HFFc6 (cell line): Measurements from ENCODE around the gene TIGD4. TPM values are rescaled to one million over a fixed set of nuclear protein-coding genes. Genes with fewer than 3 reads are reported as not detected.

Source experiments
- DNase-seq: peaks from one replicate; pipeline ENCODE4 v3.0.0-alpha.2; 2018
- H3K27ac Mint-ChIP-seq: 2 replicates; pipeline ENCODE4 v1.8.0; 2020; ENCODE audit warnings: mild to moderate bottlenecking, mixed read lengths
- H3K27me3 Mint-ChIP-seq: 2 replicates; pipeline ENCODE4 v1.8.0; 2021; ENCODE audit warnings: mild to moderate bottlenecking, moderate library complexity, mixed read lengths; ENCODE audit not compliant: insufficient read depth
- H3K36me3 Mint-ChIP-seq: 2 replicates; pipeline ENCODE4 v1.8.0; 2021; ENCODE audit warnings: low read depth, mixed read lengths
- H3K4me1 Mint-ChIP-seq: 2 replicates; pipeline ENCODE4 v1.8.0; 2020; ENCODE audit warnings: low read depth, mixed read lengths
- H3K4me3 Mint-ChIP-seq: 2 replicates; pipeline ENCODE4 v1.8.0; 2020; ENCODE audit warnings: mild to moderate bottlenecking, moderate library complexity, mixed read lengths
- H3K9me3 Mint-ChIP-seq: 2 replicates; pipeline ENCODE4 v1.8.0; 2020; ENCODE audit warnings: mild to moderate bottlenecking, mixed read lengths
- total RNA-seq, 6 experiments: library from RNA; stranded (reverse); fragmentation: NEBNext Ultra II Directional; extraction: Animal tissue kit (Norgen Biotek cat#: 25700); gene quantifications; 2 replicates in 1 of 6; 3 replicates in 5 of 6; pipeline ENCODE4 v1.2.3, GENCODE V29; 2021
- TF ChIP-seq, protein P1 (sequence below): fragments of 200-600 bp; sonication (generic); IDR thresholded peaks from 2 replicates; pipeline ENCODE4 v1.5.0; 2021; ENCODE audit warnings: antibody characterized with exemption, mild to moderate bottlenecking

The TIGD4 gene
- total RNA-seq, 6 experiments from 2014 or later = 0.07 to 0.08 TPM; not detected in 4

DNA sequence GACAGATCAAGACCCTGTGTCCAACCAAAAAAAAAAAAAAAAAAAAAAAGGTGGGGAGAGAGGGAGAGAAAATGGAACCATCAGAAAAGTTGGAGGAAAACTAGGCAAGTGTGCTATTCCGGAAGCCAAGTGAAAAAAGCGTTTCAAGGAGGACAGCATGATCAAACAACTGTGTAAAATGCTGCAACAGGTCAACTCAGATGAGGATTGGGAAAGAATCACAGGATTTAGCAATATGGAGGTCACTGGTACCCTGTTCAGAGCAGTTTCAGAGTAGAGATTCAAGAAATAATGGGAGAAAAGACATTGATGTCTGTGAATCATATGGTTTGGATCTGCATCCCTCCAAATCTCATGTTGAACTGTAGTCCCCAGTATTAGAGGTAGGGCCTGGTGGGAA lies 47.5 kb downstream of the TIGD4 start:
- Mint-ChIP-seq H3K27ac (no peak overlapping the region), H3K4me1 (0 out of 2 replicates have a peak, but pooled peaks cover 4% of the 10 kb centered on the region), H3K4me3 (no peak overlapping the region), H3K9me3 (no peaks in the 10 kb centered on the region), H3K36me3 (no peaks in the 10 kb centered on the region), H3K27me3 (peaks cover 20% of the 10 kb centered on the region)
- TF ChIP-seq, protein P1, sequence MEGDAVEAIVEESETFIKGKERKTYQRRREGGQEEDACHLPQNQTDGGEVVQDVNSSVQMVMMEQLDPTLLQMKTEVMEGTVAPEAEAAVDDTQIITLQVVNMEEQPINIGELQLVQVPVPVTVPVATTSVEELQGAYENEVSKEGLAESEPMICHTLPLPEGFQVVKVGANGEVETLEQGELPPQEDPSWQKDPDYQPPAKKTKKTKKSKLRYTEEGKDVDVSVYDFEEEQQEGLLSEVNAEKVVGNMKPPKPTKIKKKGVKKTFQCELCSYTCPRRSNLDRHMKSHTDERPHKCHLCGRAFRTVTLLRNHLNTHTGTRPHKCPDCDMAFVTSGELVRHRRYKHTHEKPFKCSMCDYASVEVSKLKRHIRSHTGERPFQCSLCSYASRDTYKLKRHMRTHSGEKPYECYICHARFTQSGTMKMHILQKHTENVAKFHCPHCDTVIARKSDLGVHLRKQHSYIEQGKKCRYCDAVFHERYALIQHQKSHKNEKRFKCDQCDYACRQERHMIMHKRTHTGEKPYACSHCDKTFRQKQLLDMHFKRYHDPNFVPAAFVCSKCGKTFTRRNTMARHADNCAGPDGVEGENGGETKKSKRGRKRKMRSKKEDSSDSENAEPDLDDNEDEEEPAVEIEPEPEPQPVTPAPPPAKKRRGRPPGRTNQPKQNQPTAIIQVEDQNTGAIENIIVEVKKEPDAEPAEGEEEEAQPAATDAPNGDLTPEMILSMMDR = no peak
- no peak for DNase-seq

DNA sequence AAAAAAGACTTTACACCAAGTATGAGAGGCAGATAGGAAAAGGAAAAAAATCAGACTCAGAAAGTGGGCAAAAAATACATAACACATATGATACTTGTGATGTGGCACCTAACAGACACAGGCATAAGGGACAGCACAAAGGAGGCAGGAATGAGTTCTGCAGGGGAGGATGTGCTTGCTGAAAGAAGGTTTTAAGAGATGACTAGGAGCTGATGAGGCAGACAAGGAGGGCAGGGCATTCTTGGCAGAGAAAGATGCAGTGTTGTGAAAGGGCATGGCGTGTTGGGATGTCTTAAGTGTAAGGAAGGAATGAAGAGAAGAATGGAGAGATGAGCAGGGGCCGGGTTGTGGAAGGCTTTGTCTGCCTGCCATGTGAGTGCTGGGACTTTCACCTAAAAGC lies 50.1 kb downstream of the TIGD4 start:
- TF ChIP-seq, protein P1 = no peak
- DNase-seq = peak; percentile 59
- H3K4me3 Mint-ChIP-seq = no peak overlapping the region
- no peaks in the 10 kb centered on the region for H3K36me3 Mint-ChIP-seq
- no peaks in the 10 kb centered on the region for H3K9me3 Mint-ChIP-seq
- no peaks in the 10 kb centered on the region for H3K4me1 Mint-ChIP-seq
- no peak overlapping the region for H3K27ac Mint-ChIP-seq
- H3K27me3 Mint-ChIP-seq = peaks cover 16% of the 10 kb centered on the region

DNA sequence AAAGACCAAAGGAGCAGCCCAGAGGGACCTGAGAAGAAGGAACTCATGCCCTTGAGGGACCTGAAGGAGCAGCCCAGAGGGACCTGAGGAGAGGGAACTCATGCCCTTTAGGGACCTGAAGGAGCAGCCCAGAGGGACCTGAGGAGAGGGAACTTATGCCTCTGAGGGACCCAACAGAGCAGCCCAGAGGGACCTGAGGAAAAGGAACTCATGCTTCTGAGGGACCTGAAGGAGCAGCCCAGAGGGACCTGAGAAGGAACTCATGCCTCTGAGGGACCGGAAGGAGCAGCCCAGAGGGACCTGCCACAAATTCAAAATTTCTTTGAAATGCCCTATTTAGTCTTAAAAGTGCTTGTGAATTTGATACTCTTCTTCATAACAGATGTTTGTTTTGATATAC lies 51.2 kb downstream of the TIGD4 start:
- H3K27ac Mint-ChIP-seq = no peak overlapping the region
- no peaks in the 10 kb centered on the region for H3K36me3 Mint-ChIP-seq
- H3K9me3 Mint-ChIP-seq = no peaks in the 10 kb centered on the region
- no peak for DNase-seq
- H3K4me3 Mint-ChIP-seq = no peak overlapping the region
- no peaks in the 10 kb centered on the region for H3K4me1 Mint-ChIP-seq
- peaks cover 16% of the 10 kb centered on the region for H3K27me3 Mint-ChIP-seq
- TF ChIP-seq, protein P1 = no peak

DNA sequence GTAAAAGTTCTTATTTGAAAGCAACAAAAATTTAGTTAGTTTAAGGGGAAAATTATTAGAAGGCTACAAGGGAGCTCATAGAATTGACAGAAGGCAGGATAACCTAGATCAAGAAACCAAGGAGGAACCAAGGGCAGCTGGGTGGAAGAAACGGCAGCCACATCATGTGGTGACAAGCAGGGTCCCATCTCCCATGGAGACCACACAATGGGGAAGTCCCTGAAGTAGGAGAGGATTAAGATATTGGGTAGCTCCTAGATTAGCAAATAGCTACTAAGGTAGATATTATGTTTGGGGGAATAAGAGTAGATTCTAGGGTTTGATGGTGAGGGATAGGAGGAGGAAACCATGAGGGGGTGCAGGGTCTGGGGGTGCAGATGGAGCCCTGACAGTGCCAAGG lies 51.7 kb downstream of the TIGD4 start:
- TF ChIP-seq, protein P1 = no peak
- H3K27ac Mint-ChIP-seq = no peak overlapping the region

DNA sequence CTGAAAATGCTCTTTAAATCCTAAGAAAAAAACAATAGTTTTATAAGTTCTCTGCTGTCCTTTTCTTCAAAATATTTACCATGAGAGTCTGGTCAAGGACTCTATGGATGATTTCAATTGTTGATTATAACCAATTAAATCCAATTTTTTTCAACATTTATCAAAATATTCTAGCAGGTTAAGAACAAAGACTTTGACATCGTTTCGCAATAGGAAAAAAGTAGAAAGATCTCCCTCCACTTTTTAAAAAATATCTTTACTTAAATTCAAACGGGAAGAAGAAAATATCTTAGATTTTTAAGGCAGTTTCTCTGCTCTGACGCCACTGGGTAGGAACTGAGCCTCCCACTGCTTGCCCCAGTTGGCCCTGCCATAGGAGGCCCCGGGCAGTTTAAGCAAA lies 55.0 kb downstream of the TIGD4 start:
- H3K4me3 Mint-ChIP-seq = no peak overlapping the region
- no peak overlapping the region for H3K27ac Mint-ChIP-seq
- TF ChIP-seq, protein P1 = no peak
- H3K36me3 Mint-ChIP-seq = no peaks in the 10 kb centered on the region
- H3K27me3 Mint-ChIP-seq = peaks cover 22% of the 10 kb centered on the region
- no peaks in the 10 kb centered on the region for H3K4me1 Mint-ChIP-seq
- no peaks in the 10 kb centered on the region for H3K9me3 Mint-ChIP-seq
- no peak for DNase-seq

More for the DNA sequence above, 51.7 kb downstream of the TIGD4 start:
- Mint-ChIP-seq H3K36me3 (no peaks in the 10 kb centered on the region), H3K27me3 (peaks cover 16% of the 10 kb centered on the region), H3K4me3 (no peak overlapping the region), H3K9me3 (no peaks in the 10 kb centered on the region), H3K4me1 (no peaks in the 10 kb centered on the region)
- DNase-seq = no peak

DNA sequence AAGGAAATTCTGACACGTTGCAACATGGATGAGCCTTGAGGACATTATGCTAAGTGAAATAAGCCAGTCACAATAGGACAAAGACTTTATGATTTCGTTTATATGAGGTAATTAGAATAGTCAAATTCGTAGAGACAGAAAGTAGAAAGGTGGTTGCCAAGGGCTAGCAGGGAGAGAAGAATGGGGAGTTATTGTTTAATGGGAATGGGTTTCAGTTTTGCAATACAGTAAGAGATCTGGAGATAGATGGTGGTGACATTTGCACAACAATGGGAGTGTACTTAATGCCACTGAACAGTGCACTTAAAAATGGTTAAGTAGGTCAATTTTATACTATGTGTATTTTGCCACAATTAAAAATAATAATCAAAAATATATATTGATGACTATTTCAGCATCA lies 56.3 kb downstream of the TIGD4 start:
- Mint-ChIP-seq H3K27me3 (peaks cover 31% of the 10 kb centered on the region), H3K4me1 (no peaks in the 10 kb centered on the region), H3K27ac (no peak overlapping the region), H3K36me3 (no peaks in the 10 kb centered on the region), H3K4me3 (no peak overlapping the region), H3K9me3 (no peaks in the 10 kb centered on the region)
- TF ChIP-seq, protein P1 = no peak
- no peak for DNase-seq
